22Rv1 (cell line): ENCODE data around the gene PALS2.
A peak's percentile ranks its signal among the peaks of the same experiment; 100 is the strongest.

Experiments used
- H3K27ac ChIP-seq: fragments of 450-650 bp; 2 replicates; pipeline ENCODE4 v1.5.1; 2017
- CTCF ChIP-seq: fragments of 450-650 bp; IDR thresholded peaks from 2 replicates; pipeline ENCODE4 v1.5.1; 2017; ENCODE audit warnings: mild to moderate bottlenecking
- ZFX ChIP-seq: fragments of 450-650 bp; IDR thresholded peaks from 2 replicates; pipeline ENCODE4 v1.6.1; 2017; ENCODE audit warnings: antibody characterized with exemption, borderline replicate concordance

PALS2 gene

GRCh38 chr7:24582166-24582565, 8.9 kb downstream of the PALS2 start:
- no peak for TF ChIP-seq ZFX
- TF ChIP-seq CTCF: no peak
- no peak overlapping the region for H3K27ac ChIP-seq

GRCh38 chr7:24587853-24588252, 14.6 kb downstream of the PALS2 start:
- TF ChIP-seq ZFX (no peak), CTCF (peak; percentile 60)
- H3K27ac ChIP-seq: no peak overlapping the region

GRCh38 chr7:24591152-24591551, 17.9 kb downstream of the PALS2 start:
- no peak overlapping the region for H3K27ac ChIP-seq
- TF ChIP-seq CTCF (peak; percentile 36), ZFX (no peak)

- TF ChIP-seq ZFX (no peak), CTCF (no peak)
- no peak overlapping the region for H3K27ac ChIP-seq
Measured at GRCh38 chr7:24595671-24596418, 22.6 kb downstream of the PALS2 start.

- no peak overlapping the region for H3K27ac ChIP-seq
- no peak for TF ChIP-seq CTCF
- no peak for TF ChIP-seq ZFX
Measured at GRCh38 chr7:24597014-24597413, 23.8 kb downstream of the PALS2 start.

GRCh38 chr7:24601600-24601999, 28.3 kb downstream of the PALS2 start:
- no peak overlapping the region for H3K27ac ChIP-seq
- TF ChIP-seq CTCF (no peak), ZFX (no peak)

GRCh38 chr7:24602860-24603456, 29.7 kb downstream of the PALS2 start:
- H3K27ac ChIP-seq: no peak overlapping the region
- no peak for TF ChIP-seq CTCF
- no peak for TF ChIP-seq ZFX
